GM12878 (cell line): ENCODE data around the gene SORBS1. TPM values are rescaled to one million over a fixed set of nuclear protein-coding genes. Genes with fewer than 3 reads are reported as not detected.

Experiments used
- ATAC-seq: fragments of 200-7000 bp; cut with Tn5 transposase; 3 replicates; pipeline ENCODE4 v1.9.1; 2020; ENCODE audit warnings: mild to moderate bottlenecking, moderate library complexity
- BruUV-seq: library from RNA; stranded (reverse); fragments of 400-500 nt; replicated peaks from 2 replicates; lab custom pipeline; 2021; lab: Mats Ljungman, UMichigan
- CTCF ChIA-PET: fragments of 300-600 bp; sonication (Branson Sonifier 250); formaldehyde crosslinking; extraction: SDS; loops from one replicate; lab custom pipeline; 2021; ENCODE audit warnings: inconsistent platforms; lab: Yijun Ruan, JAX
- POLR2A ChIA-PET: fragments of 350-600 bp; formaldehyde crosslinking; extraction: SDS; loops from one replicate; lab custom pipeline; 2021; ENCODE audit warnings: inconsistent platforms; lab: Charles Lee
- RAD21 ChIA-PET: fragments of 300-600 bp; sonication (Branson Sonifier 250); formaldehyde crosslinking; loops from one replicate; lab custom pipeline; 2023; ENCODE audit warnings: antibody characterized with exemption; ENCODE audit not compliant: unreplicated experiment; lab: Charles Lee
- SMC1A ChIA-PET: fragments of 300-600 bp; sonication (Branson Sonifier 250); formaldehyde crosslinking; loops from one replicate; lab custom pipeline; 2023; ENCODE audit not compliant: unreplicated experiment, uncharacterized antibody; lab: Charles Lee
- DNase-seq: peaks from one replicate; pipeline ENCODE4 v3.0.0-alpha.2; 2011; ENCODE audit warnings: low read depth, low spot score
- FAIRE-seq: peaks from 3 replicates; lab custom pipeline; 2011; peaks lifted over from hg19 to GRCh38; lab: Jason Lieb, UNC
- H2AFZ ChIP-seq: 2 replicates; pipeline ENCODE4 v1.6.0; 2011; ENCODE audit warnings: low read depth, low read length, control low read depth; ENCODE audit not compliant: control insufficient read depth
- H3K27ac ChIP-seq: 2 replicates; pipeline ENCODE4 v1.5.1; 2011; ENCODE audit warnings: control low read depth; ENCODE audit not compliant: control insufficient read depth, insufficient read depth
- H3K27me3 ChIP-seq, 2 experiments: replicated peaks in 1 of 2; 2 replicates each; pipeline versions ENCODE4 v1.6.0 to v1.6.1; 2011; ENCODE audit warnings: low read length in 1 of 2; ENCODE audit not compliant: control insufficient read depth in 2 of 2, insufficient read depth in 2 of 2
- H3K36me3 ChIP-seq, 2 experiments: 2 replicates each; pipeline ENCODE4 v1.5.1; 2011; ENCODE audit warnings: low read length in 1 of 2; ENCODE audit not compliant: control insufficient read depth in 2 of 2, insufficient read depth in 2 of 2
- H3K4me1 ChIP-seq: 2 replicates; pipeline ENCODE4 v1.6.1; 2011; ENCODE audit warnings: mild to moderate bottlenecking, low read length, moderate library complexity, mixed read lengths; ENCODE audit not compliant: control insufficient read depth, insufficient read depth
- H3K4me2 ChIP-seq: 2 replicates; pipeline ENCODE4 v1.6.0; 2011; ENCODE audit warnings: control low read depth; ENCODE audit not compliant: control insufficient read depth, insufficient read depth
- H3K4me3 ChIP-seq: fragments of 200-600 bp; sonication (generic); 2 replicates; pipeline ENCODE4 v1.5.1; 2016
- H3K79me2 ChIP-seq: 2 replicates; pipeline ENCODE4 v1.6.0; 2011; ENCODE audit warnings: low read length; ENCODE audit not compliant: control insufficient read depth, insufficient read depth
- H3K9ac ChIP-seq: 2 replicates; pipeline ENCODE4 v1.8.0; 2011; ENCODE audit warnings: low read length, control low read depth, mixed read lengths; ENCODE audit not compliant: control insufficient read depth, insufficient read depth
- H3K9me3 ChIP-seq: replicated peaks from 3 replicates; pipeline ENCODE4 v1.5.1; 2011; ENCODE audit warnings: mild to moderate bottlenecking, low read length; ENCODE audit not compliant: control insufficient read depth, insufficient read depth
- H4K20me1 ChIP-seq: 2 replicates; pipeline ENCODE4 v1.6.0; 2011; ENCODE audit not compliant: control insufficient read depth, insufficient read depth
- BRCA1 ChIP-seq: IDR thresholded peaks from 2 replicates; pipeline ENCODE4 v1.6.1; 2011; ENCODE audit warnings: low read depth, low read length, improper control_type of control experiment
- KDM1A ChIP-seq: fragments of 200-600 bp; sonication (generic); IDR thresholded peaks from 2 replicates; pipeline ENCODE4 v1.6.1; 2016; ENCODE audit warnings: borderline replicate concordance
- PKNOX1 ChIP-seq: fragments of 450-650 bp; IDR thresholded peaks from 2 replicates; pipeline ENCODE4 v1.6.1; 2016; ENCODE audit warnings: mild to moderate bottlenecking
- RUNX3 ChIP-seq: IDR thresholded peaks from 2 replicates; pipeline ENCODE4 v1.6.1; 2012; ENCODE audit warnings: low read length, inconsistent platforms
- SPI1 ChIP-seq: IDR thresholded peaks from 2 replicates; pipeline ENCODE4 v1.6.1; 2011; ENCODE audit warnings: low read depth, mild to moderate bottlenecking, low read length, moderate library complexity, borderline replicate concordance; ENCODE audit not compliant: insufficient read depth
- ZNF592 ChIP-seq: fragments of 450-650 bp; IDR thresholded peaks from 2 replicates; pipeline ENCODE4 v1.6.1; 2017; ENCODE audit warnings: mild to moderate bottlenecking, moderate library complexity
- WGBS: methylation state at CpG from one replicate; pipeline ENCODE4 v1.1.6; 2016; ENCODE audit warnings: low lambda C conversion rate; ENCODE audit not compliant: insufficient replicate concordance, insufficient coverage; ENCODE audit errors: missing lambda C conversion rate; 5-methylcytosine and 5-hydroxymethylcytosine counted together
- in situ Hi-C: fragments of 300-500 bp; cut with MboI; formaldehyde crosslinking; loops from 9 replicates; pipeline ENCODE4 v1.14.3; 2018; ENCODE audit warnings: mixed read lengths
- intact Hi-C: fragments of 100-400 bp; cut with micrococcal nuclease; formaldehyde crosslinking; loops from one replicate; pipeline ENCODE4 v1.14.2; 2022; ENCODE audit not compliant: unreplicated experiment
- polyA plus RNA-seq, 11 experiments: library from polyadenylated mRNA; depleted of rRNA in 4 of 11; unstranded in 6 of 11; stranded (reverse) in 5 of 11; fragments of >200 nt; fragmentation: Nextera tagmentation in 4 of 11; fragmentation: Illumina TruSeq in 1 of 11; extraction: Ambion mirVana in 4 of 11; extraction: Trizol in 1 of 11; gene quantifications; 1 replicate in 1 of 11; 2 replicates in 10 of 11; pipeline versions ENCODE4 v1.2.1 to v1.2.3, GENCODE V29; 2011 to 2016; ENCODE audit warnings: inconsistent platforms in 2 of 11, missing spikeins in 2 of 11, low read depth in 1 of 11
- total RNA-seq, 4 experiments: library from RNA; depleted of rRNA in 3 of 4; stranded (reverse); fragments of >200 nt in 3 of 4; fragmentation: Illumina TruSeq in 1 of 4; extraction: Trizol in 1 of 4; gene quantifications; 2 replicates each; pipeline versions ENCODE4 v1.2.1 to v1.2.3, GENCODE V29; 2013 to 2021
- TF ChIP-seq, protein P1 (sequence below): fragments of 450-650 bp; IDR thresholded peaks from 2 replicates; pipeline ENCODE4 v1.6.1; 2016; ENCODE audit warnings: mild to moderate bottlenecking, moderate library complexity, borderline replicate concordance

SORBS1 gene
- total and polyA plus RNA-seq, 10 of the 15 experiments (the other 5 are each of a cell fraction or from before 2014, with no cell fraction given) = 0.13 to 0.75 (median 0.39) TPM

GRCh38 chr10:95531994-95532399 is 29.2 kb downstream of the SORBS1 start:
- Histone ChIP-seq H3K4me1 (no peaks in the 10 kb centered on the region), H3K9ac (no peak overlapping the region), H3K27me3 (peaks cover 0 to 2% of the 10 kb centered on the region in 2 experiments; a peak in 1 of 4 replicates), H2AFZ (no peak overlapping the region), H3K27ac (no peak overlapping the region), H3K79me2 (no peaks in the 10 kb centered on the region), H3K4me3 (no peak overlapping the region), H3K9me3 (no peaks in the 10 kb centered on the region; the same call in 2 of the 3 replicates), H3K36me3 (no peaks in the 10 kb centered on the region), H3K4me2 (no peak overlapping the region), H4K20me1 (no peaks in the 10 kb centered on the region)
- RAD21 ChIA-PET = no interaction called here
- in situ Hi-C loops (no loop called here), intact Hi-C loops (no loop called here)
- no TSS peak for BruUV-seq
- FAIRE-seq (no peak), DNase-seq (no peak), ATAC-seq (peak; percentile 52)
- POLR2A ChIA-PET = interaction anchor here (0.5 kb wide), 1 partner anchor 163 kb away, joined by 7 read pairs; no protein-coding TSS in a partner anchor
- SMC1A ChIA-PET = no interaction called here
- TF ChIP-seq BRCA1 = no peak
- peak; percentile 83; the same call in 1 of the 2 replicates for TF ChIP-seq SPI1
- TF ChIP-seq RUNX3 = 0 out of 2 replicates have a peak, but pooled peaks have one; percentile 18
- TF ChIP-seq KDM1A = no peak
- TF ChIP-seq ZNF592 = no peak
- TF ChIP-seq PKNOX1 = no peak
- TF ChIP-seq, protein P1, sequence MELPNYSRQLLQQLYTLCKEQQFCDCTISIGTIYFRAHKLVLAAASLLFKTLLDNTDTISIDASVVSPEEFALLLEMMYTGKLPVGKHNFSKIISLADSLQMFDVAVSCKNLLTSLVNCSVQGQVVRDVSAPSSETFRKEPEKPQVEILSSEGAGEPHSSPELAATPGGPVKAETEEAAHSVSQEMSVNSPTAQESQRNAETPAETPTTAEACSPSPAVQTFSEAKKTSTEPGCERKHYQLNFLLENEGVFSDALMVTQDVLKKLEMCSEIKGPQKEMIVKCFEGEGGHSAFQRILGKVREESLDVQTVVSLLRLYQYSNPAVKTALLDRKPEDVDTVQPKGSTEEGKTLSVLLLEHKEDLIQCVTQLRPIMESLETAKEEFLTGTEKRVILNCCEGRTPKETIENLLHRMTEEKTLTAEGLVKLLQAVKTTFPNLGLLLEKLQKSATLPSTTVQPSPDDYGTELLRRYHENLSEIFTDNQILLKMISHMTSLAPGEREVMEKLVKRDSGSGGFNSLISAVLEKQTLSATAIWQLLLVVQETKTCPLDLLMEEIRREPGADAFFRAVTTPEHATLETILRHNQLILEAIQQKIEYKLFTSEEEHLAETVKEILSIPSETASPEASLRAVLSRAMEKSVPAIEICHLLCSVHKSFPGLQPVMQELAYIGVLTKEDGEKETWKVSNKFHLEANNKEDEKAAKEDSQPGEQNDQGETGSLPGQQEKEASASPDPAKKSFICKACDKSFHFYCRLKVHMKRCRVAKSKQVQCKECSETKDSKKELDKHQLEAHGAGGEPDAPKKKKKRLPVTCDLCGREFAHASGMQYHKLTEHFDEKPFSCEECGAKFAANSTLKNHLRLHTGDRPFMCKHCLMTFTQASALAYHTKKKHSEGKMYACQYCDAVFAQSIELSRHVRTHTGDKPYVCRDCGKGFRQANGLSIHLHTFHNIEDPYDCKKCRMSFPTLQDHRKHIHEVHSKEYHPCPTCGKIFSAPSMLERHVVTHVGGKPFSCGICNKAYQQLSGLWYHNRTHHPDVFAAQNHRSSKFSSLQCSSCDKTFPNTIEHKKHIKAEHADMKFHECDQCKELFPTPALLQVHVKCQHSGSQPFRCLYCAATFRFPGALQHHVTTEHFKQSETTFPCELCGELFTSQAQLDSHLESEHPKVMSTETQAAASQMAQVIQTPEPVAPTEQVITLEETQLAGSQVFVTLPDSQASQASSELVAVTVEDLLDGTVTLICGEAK = no peak
- WGBS = 0% methylated on average over 2 of the region's 2 CpGs
- CTCF ChIA-PET = no interaction called here
